ENCODE data around the gene ARL15. TPM values are rescaled to one million over a fixed set of nuclear protein-coding genes. Genes with fewer than 3 reads are reported as not detected.

Gene ARL15
- polyA plus RNA-seq, 1 of the 3 experiments (the other 2 are of a cell fraction), result 6.4 TPM

DNA sequence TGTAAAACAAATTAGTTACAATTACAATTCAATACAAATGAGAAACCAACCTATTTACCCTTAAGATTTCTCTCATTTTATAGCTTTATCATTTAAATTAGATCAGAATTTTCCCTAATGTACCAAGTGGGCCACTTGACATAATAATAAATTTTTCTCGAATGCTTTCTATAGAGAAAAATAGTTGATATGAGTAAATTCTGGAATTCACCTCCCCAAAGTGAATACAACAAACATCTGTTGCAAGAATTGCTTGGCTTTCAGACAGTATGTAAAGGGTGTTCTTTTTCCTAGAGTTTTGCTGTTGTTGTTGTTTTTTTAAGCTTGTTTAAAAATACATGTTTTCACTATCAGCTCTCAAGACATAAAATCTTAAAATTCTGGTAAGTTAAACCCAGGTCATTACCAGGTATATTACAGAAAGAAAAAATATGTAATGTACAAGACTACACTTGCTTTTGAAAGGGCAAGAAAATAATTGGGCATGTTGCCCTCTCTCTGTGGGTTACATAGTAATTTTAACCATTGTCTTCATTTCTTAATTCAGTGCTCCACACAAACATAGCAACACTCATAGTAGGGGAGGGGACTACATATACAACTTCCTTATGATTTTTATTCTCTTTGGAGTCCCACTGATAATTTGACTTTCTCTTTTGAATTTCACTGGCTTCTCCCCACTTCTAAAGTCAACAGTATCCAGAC, 200.6 kb downstream of the ARL15 start:
- TF ChIP-seq, protein P1, sequence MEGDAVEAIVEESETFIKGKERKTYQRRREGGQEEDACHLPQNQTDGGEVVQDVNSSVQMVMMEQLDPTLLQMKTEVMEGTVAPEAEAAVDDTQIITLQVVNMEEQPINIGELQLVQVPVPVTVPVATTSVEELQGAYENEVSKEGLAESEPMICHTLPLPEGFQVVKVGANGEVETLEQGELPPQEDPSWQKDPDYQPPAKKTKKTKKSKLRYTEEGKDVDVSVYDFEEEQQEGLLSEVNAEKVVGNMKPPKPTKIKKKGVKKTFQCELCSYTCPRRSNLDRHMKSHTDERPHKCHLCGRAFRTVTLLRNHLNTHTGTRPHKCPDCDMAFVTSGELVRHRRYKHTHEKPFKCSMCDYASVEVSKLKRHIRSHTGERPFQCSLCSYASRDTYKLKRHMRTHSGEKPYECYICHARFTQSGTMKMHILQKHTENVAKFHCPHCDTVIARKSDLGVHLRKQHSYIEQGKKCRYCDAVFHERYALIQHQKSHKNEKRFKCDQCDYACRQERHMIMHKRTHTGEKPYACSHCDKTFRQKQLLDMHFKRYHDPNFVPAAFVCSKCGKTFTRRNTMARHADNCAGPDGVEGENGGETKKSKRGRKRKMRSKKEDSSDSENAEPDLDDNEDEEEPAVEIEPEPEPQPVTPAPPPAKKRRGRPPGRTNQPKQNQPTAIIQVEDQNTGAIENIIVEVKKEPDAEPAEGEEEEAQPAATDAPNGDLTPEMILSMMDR (IDR thresholded peaks at IDR 0.05), result no peak
- no peak for TF ChIP-seq TAF1 (IDR thresholded peaks at IDR 0.05; ENCODE audit: borderline replicate concordance, low read depth, low read length)
- TF ChIP-seq RXRA (IDR thresholded peaks at IDR 0.05; ENCODE audit: borderline replicate concordance, low read depth), result no peak
- no peak for TF ChIP-seq YY1 (IDR thresholded peaks at IDR 0.05; ENCODE audit: low read depth)
- TF ChIP-seq, protein P2, sequence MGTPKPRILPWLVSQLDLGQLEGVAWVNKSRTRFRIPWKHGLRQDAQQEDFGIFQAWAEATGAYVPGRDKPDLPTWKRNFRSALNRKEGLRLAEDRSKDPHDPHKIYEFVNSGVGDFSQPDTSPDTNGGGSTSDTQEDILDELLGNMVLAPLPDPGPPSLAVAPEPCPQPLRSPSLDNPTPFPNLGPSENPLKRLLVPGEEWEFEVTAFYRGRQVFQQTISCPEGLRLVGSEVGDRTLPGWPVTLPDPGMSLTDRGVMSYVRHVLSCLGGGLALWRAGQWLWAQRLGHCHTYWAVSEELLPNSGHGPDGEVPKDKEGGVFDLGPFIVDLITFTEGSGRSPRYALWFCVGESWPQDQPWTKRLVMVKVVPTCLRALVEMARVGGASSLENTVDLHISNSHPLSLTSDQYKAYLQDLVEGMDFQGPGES (IDR thresholded peaks at IDR 0.05; ENCODE audit: low read depth, low read length), result no peak
- no peak for TF ChIP-seq TCF12 (IDR thresholded peaks at IDR 0.05)
- TF ChIP-seq ELF1 (IDR thresholded peaks at IDR 0.05), result no peak
- TF ChIP-seq RFX5 (IDR thresholded peaks at IDR 0.05; ENCODE audit: low read length), result no peak
- no peak for TF ChIP-seq FOXJ3 (CRISPR knock-in tag; IDR thresholded peaks at IDR 0.05)
- TF ChIP-seq RAD21 (IDR thresholded peaks at IDR 0.05; ENCODE audit: low read length), result no peak
- TF ChIP-seq SMC3 (IDR thresholded peaks at IDR 0.05; ENCODE audit: low read depth, low read length), result no peak
- TF ChIP-seq USF2 (IDR thresholded peaks at IDR 0.05; ENCODE audit: borderline replicate concordance, low read depth, low read length), result no peak
- no peak for TF ChIP-seq EP300 (IDR thresholded peaks at IDR 0.05; ENCODE audit: borderline replicate concordance in 1 of 2, low read depth in 1 of 2, low read length in 1 of 2)
- no peak for TF ChIP-seq POLR2AphosphoS5 (IDR thresholded peaks at IDR 0.05; ENCODE audit: low read depth, low read length)
- TF ChIP-seq SIN3A (IDR thresholded peaks at IDR 0.05; ENCODE audit: borderline replicate concordance, low read depth, low read length), result no peak
- TF ChIP-seq, protein P3, sequence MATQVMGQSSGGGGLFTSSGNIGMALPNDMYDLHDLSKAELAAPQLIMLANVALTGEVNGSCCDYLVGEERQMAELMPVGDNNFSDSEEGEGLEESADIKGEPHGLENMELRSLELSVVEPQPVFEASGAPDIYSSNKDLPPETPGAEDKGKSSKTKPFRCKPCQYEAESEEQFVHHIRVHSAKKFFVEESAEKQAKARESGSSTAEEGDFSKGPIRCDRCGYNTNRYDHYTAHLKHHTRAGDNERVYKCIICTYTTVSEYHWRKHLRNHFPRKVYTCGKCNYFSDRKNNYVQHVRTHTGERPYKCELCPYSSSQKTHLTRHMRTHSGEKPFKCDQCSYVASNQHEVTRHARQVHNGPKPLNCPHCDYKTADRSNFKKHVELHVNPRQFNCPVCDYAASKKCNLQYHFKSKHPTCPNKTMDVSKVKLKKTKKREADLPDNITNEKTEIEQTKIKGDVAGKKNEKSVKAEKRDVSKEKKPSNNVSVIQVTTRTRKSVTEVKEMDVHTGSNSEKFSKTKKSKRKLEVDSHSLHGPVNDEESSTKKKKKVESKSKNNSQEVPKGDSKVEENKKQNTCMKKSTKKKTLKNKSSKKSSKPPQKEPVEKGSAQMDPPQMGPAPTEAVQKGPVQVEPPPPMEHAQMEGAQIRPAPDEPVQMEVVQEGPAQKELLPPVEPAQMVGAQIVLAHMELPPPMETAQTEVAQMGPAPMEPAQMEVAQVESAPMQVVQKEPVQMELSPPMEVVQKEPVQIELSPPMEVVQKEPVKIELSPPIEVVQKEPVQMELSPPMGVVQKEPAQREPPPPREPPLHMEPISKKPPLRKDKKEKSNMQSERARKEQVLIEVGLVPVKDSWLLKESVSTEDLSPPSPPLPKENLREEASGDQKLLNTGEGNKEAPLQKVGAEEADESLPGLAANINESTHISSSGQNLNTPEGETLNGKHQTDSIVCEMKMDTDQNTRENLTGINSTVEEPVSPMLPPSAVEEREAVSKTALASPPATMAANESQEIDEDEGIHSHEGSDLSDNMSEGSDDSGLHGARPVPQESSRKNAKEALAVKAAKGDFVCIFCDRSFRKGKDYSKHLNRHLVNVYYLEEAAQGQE (IDR thresholded peaks at IDR 0.05; ENCODE audit: low read depth, low read length), result no peak
- TF ChIP-seq MXI1 (IDR thresholded peaks at IDR 0.05; ENCODE audit: low read depth, low read length), result no peak
- no peak for DNase-seq
- POLR2A ChIA-PET, result no interaction called here

More for the DNA sequence above, 200.6 kb downstream of the ARL15 start:
- Histone ChIP-seq H3F3A (replicated peaks; ENCODE audit: insufficient read depth) (no peaks in the 10 kb centered on the region), H3K4me2 (no peak overlapping the region), H3K79me2 (ENCODE audit: insufficient read depth) (no peaks in the 10 kb centered on the region), H3K9ac (no peak overlapping the region), H3K27me3 (ENCODE audit: insufficient read depth) (no peaks in the 10 kb centered on the region), H3K36me3 (replicated peaks in 1 of 2; ENCODE audit: control insufficient read depth in 1 of 2, insufficient read depth in 2 of 2, low read length in 1 of 2) (peaks cover 0 to 7% of the 10 kb centered on the region in 2 experiments), H3K27ac (ENCODE audit: low read depth in 2 of 2, low read length in 1 of 2) (no peak overlapping the region), H3K4me1 (ENCODE audit: control insufficient read depth in 1 of 2, insufficient read depth in 2 of 2, low read depth in 1 of 2, low read length in 1 of 2) (no peaks in the 10 kb centered on the region), H3K4me3 (ENCODE audit: low read depth in 2 of 2, low read length in 1 of 2) (no peak overlapping the region), H2AFZ (ENCODE audit: low read depth) (no peak overlapping the region), H3K9me3 (no peaks in the 10 kb centered on the region), H4K20me1 (ENCODE audit: insufficient read depth) (no peaks in the 10 kb centered on the region), H3K9me2 (no peaks in the 10 kb centered on the region)
- WGBS (ENCODE audit: low lambda C conversion rate), result 88% methylated on average over 1 of the region's 1 CpG
- CTCF ChIA-PET, result interaction anchor here (1.0 kb wide), 1 partner anchor 46 kb away, joined by 3 read pairs; no protein-coding TSS in a partner anchor

Data from SK-N-SH (cell line).